Measurements from ENCODE around the gene IGF2.

The IGF2 gene

DNA sequence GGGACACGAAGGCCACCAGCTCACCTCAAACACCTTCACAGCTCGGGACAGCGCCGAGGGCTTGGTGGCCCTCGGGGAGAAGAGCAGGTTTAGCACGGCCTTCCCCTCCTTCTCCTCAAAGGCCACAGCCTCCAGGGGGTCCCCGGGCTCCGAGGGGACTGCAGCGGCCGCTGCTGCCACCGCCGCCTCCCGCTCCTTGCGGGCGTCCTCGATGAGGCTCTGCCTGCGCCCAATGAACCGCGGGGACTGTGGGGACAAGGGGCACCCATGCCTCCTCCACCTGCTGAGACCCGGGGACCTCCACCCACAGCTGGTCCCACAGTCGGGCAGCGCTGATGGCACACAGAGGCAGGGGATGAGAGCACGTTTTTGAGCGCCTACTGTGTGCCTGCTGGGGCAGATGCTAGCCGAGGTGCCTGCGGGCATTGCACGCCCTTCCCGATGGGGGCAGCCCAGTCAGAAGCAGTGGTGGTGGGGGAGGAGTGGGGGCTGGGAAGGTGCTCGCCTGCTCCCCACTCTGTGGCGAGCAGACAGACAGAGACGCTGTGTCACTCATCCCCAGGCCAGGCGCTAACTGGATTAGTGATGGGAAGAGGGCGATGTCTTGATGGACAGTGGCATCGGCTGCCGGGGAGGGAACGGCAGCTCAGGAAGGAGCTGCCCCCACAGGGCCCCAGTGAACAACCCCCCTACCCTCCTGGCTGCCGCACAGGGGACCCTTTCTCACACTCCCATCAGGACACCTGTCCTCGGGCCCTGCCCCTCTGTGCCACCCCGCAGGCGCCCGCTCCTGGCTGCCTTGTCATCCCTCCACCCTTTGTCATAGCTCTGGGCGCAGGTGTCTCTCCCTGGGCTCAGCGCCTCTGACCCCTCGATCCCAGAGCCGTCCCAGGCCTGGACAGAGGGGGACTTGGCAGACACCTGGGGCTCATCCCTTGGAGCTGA, 30.7 kb upstream of the IGF2 start:
- no peak for DNase-seq

DNA sequence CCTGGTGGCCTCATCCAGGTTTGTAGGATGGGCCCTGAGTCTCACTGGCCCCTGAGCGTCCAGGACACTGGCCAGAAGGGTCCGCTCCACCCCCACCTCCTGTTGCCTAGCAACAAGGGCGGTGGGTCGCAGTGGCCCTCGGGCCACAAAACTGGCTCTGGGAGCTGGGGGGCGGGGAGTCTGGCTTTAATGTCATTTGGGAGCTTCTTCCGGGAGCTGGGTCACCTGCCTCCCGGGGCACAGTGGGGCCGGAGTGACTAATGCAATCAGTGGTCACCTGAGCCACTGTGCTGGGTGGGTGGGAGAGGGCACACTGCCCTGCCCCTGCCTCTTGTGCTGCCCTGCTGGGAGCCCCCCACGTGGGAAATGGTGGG, 29.8 kb upstream of the IGF2 start:
- no peak for DNase-seq

DNA sequence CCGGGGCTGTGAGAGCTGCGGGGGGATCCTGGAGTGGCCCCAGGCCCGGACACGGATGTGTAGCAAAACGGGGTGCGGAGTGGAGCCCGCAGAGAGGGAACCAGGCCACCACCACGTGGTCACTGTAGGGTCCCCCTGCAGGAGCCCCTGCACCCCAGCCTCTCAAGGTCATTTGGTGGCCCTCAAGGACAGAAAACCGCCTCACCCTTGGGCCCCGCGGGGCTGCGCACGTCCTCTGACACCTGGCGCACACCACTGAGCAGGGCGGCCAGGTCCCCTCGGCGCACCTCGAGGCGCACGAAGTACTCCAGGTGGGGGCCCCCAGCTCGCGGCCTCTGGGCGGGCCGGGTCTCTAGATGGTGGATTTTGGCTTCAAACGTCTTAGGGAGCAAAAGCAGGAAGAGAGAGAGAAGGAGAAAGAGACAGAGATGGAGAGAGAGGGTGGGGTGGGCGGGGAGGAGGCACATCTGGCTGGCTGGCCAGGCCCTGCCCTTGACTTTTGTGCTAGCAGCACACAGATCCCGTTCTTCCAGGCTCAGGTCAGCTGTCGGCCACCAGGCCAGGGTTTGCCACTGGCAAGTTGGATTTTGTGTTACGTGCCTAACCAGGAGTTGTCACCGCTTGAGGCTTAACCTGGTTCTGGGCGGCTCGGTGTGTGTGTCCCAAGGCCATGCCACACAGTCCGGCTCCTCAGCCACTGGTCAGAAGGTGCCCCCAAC, 29.3 kb upstream of the IGF2 start:
- DNase-seq = no peak

DNA sequence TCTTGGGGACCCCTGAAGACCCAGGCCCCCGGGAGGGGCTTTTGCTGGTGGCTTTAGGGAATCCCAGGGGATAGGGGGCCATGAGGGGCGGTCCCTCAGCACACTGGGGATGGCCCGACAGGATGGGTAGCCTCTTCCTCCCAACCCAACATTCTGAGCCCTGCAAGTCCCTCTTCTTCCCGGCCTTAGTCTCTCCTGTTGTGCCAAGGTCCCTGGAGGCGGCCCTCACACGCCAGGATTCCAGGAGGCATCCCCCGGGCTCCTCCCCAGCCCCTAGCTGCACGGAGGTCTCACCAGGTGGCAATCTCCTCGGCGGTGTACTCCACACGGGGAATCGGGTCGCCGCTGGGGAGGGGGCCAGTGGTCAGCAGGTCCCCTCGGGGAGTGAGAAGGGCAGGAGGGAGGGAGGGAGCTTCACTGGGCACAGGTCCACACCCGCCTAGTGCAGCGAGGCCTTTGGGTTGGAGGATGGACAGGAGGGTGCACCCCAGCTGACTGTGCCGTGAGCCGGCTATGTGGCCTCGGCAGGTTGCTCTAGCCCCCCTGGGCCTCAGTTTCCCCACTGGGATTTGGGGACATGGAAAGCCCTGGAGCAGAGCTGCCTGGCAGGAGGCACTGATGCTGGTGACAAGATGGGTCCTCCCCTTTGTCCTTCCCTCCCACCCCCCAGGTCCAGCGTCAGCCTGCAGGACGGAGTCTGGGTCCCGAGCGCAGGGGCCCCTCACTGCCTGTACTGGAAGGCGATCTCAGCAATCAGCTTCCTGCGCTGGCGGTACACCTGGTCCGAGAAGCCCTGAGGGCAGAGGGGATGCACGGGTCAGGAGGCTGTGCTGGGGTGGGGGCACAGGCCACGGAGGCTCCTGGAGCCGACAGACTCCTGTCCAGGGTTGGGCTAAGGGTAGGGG, 28.2 kb upstream of the IGF2 start:
- DNase-seq = no peak

DNA sequence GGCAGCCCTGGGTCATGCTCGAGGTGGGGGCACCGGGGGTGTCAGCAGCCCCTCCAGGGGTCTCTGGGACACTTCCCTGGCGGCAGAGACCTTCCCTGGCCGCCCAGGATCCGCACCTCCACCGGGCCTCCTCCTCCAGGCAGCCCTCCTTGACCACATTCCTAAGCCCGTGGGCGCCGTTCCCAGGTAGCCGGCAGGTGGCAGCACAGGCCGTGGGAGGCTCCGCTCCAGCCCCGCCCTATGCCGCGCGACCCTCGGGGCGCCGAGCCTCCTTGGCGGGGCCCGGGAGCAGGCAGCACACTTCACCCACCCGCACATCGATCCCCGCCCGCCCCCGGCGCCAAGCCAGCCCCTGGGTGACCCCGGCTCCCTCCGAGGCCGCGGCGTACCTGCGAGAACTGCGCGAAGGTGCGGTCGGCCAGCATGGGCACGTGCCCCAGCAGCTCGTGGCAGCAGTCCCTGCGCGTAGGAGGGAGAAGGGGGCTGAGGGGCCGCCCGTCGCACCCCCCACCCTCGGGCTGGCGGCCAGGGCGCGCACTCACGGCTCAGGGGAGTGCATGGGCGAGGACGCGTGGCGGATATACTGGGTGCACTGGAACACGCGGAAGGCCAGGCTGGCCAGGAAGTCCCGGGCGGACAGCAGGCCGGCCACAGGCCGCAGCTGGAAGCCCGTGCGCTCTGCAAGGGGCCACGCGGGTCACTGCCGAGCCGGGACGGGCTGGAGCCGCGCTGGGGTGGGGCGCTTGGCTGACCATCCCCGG, 27.1 kb upstream of the IGF2 start:
- DNase-seq = peak; percentile 22

DNA sequence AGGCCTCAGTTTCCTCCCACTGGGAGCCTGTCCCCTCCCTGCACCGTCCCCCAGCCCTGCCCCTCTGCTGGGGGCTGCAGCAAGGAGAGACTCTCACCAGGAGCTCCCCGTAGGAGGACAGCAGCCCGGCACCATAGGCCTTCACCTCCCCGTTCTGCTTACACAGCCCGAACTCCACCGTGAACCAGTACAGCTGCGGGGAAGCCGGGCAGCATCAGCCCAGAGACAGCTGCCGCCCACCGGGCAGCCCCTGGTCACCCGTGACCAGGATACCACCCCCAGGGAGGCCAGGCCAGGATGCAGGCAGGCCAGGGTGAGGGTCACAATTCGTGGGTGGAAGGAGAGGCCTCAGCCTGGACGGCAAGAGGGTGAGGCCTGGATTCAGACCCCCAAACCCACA, 26.4 kb upstream of the IGF2 start:
- DNase-seq = no peak

DNA sequence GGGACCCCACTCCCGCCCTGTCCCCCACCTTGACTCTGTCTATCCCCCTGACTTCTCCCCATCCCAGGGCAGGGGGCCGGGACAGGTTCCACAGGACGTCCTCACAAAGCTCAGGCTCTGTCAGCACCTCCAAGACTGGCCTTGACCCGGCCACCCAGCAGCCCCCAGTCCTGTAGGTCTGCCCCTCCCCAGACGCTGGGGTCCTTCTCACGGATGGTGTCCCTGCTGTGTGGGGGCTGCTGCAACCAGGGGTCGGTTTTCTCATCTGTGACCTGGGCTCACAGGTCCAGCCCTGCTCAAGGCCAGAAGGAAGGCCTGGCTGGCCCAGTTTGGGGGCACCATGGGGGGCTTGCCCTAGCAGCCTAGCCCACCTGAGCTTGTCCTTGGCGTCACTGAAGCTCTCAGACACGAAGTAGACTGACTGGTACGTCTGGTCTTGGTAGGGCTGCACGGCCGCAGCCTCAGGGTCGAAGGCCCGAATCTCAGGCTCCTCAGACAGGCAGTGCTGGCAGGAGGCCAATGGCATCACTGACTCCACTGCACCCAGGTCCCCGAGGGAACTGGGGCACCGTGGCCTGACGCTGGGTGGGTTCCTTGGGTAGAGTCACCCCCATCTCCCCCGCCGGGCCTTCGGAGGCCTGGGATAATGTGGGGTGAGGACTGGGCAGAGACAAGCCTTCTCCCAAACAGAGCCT, 25.8 kb upstream of the IGF2 start:
- no peak for DNase-seq

DNA sequence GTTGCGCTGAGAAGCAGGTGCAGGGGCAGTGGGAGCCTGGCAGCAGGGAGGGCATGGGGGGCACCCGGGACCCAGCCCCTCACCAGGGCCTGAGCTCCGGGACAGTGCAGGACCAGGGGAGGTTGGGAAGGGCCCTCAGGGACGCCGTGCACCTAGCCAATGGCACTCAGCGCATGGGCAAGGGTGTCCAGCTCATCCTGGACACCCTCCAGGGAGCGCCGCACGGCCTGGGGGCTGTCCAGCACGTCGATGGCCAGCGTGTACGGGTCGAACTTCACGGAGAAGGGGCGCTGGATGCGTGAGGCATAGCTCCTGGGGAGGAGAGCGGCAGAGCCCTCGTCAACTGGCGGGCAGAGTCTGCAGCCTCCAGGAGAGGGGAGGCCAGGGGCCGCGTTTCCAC, 24.9 kb upstream of the IGF2 start:
- DNase-seq = no peak

DNA sequence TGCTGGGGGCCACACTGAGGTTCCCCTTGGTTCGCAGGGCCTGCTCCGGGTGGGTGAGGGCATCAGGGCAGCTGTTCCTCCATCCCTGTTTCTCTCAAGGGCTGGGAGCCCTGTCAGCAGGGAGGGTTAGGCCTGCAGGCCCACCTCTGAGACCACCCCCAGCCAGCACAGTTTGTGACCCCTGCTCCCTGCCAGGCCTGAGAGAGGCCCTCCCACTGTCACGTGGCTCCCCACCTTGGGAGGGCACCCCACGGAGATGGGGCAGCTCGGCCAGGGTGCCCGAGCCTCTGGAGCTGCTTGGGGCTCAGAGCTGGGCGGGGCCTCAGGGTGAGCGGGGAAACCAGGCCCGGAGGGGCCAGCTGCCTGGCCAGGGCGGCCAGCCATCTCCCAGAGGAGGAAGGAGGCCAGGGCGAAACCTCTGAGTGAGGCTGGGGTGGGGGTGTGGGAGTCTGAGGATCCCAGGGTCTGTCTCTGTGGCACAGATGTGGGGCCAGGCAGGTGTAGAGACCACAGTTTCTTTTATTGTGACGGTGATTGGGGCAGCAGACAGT, 24.3 kb upstream of the IGF2 start:
- DNase-seq = no peak

DNA sequence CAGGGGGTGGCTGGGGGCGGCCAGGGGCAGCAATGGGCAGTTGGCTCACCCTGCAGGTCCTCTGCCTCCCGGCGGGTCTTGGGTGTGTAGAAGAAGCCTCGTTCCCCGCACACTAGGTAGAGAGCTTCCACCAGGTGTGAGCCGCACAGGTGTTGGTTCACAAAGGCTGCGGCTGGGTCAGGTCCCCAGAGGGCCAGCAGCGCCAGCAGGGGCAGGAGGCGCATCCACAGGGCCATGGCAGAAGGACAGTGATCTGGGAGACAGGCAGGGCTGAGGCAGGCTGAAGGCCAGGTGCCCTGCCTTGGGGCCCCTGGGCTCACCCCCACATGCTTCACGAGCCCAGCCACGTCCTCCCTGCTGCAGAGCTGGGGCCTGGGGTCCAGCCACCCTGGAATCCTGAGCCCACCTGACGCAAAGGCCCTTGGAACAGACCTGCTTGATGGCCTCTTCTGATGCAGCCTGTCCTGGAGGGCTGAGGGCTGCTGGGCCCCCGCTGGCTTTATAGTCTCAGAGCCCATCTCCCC, 21.6 kb upstream of the IGF2 start, which contains the start of gene INS:
INS (minus strand) TSS at position 474 of the 524 bp plus-strand sequence; CDS start at position 236, 238 bp downstream.
- no peak for DNase-seq

DNA sequence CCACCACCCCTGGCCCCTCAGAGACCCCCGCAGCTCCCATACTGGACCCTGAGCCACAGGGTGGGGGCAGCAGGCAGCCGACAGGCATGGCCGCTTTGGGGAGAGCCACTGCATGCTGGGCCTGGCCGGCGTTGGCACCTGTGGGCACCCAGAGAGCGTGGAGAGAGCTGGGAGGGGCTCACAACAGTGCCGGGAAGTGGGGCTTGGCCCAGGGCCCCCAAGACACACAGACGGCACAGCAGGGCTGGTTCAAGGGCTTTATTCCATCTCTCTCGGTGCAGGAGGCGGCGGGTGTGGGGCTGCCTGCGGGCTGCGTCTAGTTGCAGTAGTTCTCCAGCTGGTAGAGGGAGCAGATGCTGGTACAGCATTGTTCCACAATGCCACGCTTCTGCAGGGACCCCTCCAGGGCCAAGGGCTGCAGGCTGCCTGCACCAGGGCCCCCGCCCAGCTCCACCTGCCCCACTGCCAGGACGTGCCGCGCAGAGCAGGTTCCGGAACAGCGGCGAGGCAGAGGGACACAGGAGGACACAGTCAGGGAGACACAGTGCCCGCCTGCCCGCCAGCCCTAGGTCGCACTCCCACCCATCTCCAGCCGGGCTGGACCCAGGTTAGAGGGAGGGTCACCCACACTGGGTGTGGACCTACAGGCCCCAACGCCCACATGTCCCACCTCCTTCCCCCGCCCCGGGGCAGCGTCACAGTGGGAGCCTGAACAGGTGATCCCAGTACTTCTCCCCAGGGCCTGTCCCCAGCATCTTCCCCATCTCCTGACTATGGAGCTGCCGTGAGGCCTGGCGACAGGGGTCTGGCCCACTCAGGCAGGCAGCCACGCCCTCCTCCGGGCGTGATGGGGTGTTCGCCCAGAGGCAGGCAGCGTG, 20.6 kb upstream of the IGF2 start:
- DNase-seq = no peak

DNA sequence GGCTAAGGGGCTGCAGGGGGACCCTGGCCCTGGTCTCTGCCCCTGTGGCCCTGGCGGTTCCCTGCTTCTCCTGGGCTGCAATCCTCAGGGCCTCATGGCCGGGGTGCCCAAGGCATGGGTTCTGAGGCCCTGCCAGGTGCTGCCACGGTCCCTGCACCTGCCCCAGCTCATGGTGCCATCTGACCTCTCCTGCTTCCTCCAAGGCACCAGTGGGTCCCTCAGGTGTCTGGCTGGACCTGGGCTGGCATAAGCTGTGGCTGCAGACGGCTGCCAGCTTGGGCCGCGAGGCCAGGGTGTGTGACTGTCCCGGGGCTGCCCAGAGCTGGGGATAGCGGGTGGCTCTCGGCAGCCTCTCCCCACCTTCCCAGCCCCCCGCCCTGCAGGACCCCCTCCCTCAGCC, 19.8 kb upstream of the IGF2 start:
- DNase-seq = no peak

DNA sequence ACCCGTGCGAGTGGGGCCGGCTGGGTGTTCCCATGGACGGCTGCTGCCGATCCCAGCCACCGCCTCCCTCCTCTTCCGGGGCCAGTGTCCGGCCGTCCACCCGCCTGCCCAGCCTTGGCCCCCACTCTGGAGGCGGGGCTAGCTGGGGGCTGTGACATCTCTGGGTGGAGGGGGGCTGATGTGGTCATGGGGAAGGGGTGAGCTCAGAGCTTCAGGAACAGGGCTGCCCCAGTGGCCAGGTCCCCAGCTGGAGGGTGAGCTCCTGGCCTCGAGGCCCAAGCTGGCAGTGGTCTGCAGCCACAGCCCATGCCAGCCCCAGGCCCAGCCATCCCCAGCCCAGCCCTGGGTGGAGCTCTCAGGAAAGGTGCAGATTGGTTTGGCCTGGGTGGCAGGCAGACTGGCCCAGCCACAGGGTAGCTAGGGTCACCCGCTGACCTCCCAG, 19.1 kb upstream of the IGF2 start:
- no peak for DNase-seq

DNA sequence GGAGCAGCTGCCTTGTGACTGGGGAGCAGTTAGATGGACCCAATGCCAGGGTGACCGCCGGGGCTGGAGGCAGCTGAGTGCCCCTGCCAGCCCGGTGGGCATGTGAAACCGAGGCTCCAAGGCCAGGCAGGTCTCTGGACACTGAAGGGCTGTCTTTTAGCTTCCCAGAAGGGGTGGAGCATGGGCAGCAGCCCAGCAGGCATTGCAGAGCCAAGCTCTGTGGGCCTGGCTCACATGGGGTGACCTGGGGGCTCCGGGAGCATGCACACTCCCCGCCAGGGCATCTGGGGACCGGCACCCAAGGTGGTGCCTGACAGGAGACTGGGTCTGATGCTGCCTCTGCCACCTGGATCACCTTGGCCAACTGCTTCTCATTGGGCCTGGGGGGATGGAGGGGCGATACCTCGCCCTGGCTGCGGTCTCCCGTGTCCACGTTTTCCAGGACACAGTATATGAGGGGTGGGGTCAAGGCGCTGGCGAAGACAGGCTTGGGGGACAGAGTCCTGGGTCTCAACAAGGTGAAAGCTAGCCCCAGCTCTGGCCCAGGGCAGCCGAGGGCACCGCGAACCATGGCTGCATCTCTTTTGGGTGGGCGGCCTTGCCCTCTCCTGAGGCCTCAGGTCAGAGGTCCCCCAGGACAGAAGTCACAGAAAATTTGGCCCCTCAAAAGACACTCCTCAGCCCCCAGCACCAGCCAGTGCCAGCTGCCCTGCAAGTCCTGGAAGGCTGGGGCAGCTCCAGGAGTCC, 18.3 kb upstream of the IGF2 start:
- DNase-seq = no peak

DNA sequence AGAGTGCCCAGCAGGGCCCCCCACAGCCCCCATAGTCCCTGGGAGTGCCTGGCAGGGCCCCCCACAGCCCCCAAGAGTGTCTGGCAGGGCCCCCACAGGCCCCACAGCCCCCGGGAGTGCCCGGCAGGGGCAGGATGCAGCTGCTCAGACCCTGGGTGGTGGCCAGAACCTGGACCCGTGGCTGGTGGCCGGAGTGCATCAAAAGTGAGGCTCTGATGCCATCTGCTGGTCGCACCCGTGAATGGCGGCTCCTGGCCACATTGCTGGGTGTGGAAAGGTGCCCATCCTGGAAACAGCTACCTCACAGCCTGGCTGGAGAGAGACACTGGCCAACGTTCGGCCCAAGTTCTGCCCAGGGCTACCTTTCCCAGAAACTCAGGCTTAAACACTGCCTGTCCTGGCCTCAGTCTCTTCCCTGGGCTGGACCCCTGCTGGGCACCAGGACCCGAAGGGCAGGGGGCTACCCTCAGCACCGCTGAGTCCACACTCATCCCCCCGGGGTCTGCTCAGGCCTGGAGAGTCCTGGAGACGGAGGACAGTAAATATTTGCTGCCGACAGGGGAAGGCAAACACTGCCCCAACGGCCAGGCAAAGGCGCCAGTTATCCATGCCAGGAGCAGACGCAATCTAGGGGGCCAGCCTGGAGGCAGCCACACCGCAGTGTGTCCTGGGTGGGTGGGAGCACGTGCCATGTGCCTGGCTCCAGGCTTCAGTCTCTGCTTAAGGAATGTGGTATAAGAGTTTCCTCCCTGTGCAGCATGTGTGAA, 17.4 kb upstream of the IGF2 start:
- DNase-seq = peak; percentile 24

DNA sequence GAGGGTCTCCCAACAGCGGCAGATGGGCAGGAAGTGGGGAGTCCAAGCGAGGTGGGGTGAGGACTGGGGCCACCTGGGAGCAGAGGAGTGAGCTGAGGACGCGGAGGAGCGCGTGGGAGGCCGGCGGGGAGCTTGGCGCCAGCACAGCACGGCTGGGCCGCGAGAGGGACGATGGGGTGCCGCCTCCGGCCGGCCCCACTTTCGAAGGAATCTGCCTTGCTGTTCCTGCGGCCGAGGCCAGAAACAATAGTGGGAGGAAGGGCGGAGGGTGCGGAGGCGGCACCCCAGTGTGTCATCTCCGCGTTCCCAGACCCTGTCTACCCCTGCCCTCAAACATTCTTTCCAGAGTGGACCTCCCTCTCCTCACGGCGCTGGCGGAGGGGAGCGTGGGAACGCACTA, 16.3 kb upstream of the IGF2 start:
- DNase-seq = no peak

DNA sequence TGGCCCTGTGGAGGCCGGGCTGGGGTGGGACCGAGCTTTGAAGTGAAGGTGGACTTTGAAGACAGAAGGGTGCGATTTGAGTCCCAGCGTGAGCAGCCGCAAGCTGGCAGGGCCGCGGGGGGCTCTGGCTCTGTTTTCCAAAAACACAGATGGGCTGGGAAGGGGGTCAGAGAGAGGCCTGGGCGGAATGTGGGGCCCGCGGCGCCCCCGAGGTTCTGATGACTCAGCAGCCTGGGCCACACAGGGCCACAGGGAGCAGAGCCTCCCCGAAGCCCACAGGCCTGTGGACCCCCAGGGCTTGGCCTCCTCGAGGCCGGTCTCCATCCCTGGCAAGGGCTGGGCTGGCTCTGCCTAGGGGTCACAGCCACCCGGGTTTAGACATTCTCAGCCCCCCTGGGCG, 15.7 kb upstream of the IGF2 start:
- DNase-seq = no peak

DNA sequence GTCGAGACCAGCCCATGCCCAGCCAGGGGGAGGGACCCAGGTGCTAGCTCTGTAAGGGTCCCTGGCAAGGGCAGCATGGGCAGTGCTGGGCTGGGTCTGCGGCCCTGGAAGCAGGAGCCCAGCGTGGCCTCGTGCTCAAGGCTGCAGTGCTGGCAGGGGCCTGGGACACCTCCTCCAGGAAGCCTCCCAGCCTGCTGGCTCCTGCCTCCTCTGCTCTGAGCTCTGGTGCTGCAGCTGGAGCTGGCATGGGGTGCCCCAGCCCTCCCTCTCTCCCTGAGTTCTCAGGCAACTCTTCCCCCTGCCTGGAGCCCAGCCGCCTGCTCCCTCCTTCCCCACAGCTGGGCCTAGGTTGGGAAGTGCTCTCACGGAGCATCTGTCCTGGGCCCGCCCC, 15.0 kb upstream of the IGF2 start:
- no peak for DNase-seq
